Occipital lobe (tissue), 2 donors: ENCODE results near the gene ARID3A. TPM values are rescaled to one million over a fixed set of nuclear protein-coding genes. Genes with fewer than 3 reads are reported as not detected.
A peak's percentile ranks its signal among the peaks of the same experiment; 100 is the strongest.
"Not testable (repeated sequence)": the region's sequence is repeated elsewhere in the genome, so short reads cannot be mapped to it uniquely, and the experiment has no call there.

Experiments
- DNase-seq: peaks from one replicate; lab custom pipeline; 2025; lab: John Stamatoyannopoulos, UW
- total RNA-seq: library from RNA; depleted of rRNA; stranded (reverse); fragments of >200 nt; gene quantifications from one replicate; pipeline ENCODE4 v1.2.3, GENCODE V29; 2014

Gene ARID3A
- 8.0 TPM for total RNA-seq

- DNase-seq: peak; percentile 55
These were observed at the start of gene ARID3A for GRCh38 chr19:925526-926322. Gene ARID3A (plus strand): TSS chr19:926035. CDS start chr19:929529, 3,494 bp downstream.

DNA sequence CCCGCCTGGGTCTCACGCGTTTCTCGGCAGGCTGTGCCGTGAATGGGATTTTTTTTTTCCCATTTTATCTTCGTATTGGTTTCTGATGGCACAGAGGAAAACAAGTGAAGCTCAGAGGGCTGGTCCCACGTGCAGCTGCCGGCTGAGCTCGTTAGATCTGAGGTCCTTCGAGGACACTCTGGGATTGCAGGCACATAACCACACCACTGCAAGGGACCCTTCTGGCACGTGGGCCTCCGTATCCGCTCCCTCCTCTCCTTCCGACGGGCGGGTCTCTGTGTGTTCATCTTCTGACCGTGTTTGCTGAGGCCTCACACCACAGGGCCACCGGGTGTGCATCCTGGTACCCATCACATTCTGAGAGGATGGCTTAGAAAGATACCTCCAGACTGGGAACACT, 49.7 kb upstream of the ARID3A start:
- DNase-seq: no peak

- no peak for DNase-seq
These were observed 49.0 kb upstream of the ARID3A start for GRCh38 chr19:876780-877314.

GRCh38 chr19:877992-878660, 47.7 kb upstream of the ARID3A start:
- not testable (repeated sequence) for DNase-seq

- DNase-seq: not testable (repeated sequence)
These were observed 46.9 kb upstream of the ARID3A start for GRCh38 chr19:878751-879561.

GRCh38 chr19:879711-880438, 46.0 kb upstream of the ARID3A start:
- DNase-seq: no peak

GRCh38 chr19:881385-882071, 44.3 kb upstream of the ARID3A start:
- no peak for DNase-seq

DNA sequence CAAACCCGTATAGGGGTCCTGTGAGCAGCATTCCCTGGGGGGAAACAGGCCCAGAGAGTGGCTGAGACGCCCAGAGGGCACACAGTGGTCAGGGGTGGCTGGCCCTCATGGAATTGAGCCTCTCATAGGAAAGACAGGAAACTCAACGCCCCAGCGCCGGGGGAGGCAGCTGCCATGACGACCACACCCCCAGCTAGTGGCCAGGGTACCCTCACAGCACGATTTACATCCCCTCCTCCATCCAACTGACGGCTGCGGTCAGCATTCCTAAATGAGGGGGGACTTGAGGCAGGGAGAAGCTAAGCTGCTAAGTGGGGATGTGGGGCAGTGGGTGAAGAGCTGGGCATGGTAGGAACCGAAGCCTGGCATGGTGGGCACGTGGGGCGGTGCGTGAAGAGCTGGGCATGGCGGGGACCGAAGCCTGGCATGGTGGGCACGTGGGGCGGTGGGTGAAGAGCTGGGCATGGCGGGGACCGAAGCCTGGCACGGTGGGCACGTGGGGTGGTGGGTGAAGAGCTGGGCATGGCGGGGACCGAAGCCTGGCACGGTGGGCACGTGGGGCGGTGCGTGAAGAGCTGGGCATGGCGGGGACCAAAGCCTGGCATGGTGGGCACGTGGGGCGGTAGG, 42.9 kb upstream of the ARID3A start:
- no peak for DNase-seq

DNA sequence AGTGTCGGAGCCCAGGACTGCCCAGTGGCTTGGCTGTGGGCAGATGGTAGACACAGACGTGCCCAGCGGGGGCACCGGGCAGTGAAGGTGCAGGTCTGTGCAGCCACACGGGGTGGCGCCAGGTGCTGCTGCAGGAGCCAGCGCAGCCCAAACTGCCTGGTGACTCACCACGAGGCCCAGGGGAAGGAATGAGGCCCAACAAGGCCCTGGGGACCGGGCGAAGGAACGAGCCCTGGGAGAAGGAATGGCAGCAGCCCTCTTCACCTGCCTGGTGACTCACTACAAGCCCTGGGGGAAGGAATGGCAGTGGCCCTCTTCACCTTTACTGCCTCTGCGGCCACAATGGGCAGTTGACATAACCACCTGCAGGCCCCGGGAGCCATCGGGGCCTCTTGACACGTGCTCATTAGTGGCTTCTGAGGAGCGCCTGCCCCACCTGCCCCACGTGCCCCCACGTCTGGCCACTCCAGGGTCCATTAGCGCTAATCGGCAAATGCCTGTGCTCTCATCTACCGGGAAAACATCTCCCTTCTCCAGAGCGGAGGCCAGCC, 42.1 kb upstream of the ARID3A start:
- no peak for DNase-seq

DNA sequence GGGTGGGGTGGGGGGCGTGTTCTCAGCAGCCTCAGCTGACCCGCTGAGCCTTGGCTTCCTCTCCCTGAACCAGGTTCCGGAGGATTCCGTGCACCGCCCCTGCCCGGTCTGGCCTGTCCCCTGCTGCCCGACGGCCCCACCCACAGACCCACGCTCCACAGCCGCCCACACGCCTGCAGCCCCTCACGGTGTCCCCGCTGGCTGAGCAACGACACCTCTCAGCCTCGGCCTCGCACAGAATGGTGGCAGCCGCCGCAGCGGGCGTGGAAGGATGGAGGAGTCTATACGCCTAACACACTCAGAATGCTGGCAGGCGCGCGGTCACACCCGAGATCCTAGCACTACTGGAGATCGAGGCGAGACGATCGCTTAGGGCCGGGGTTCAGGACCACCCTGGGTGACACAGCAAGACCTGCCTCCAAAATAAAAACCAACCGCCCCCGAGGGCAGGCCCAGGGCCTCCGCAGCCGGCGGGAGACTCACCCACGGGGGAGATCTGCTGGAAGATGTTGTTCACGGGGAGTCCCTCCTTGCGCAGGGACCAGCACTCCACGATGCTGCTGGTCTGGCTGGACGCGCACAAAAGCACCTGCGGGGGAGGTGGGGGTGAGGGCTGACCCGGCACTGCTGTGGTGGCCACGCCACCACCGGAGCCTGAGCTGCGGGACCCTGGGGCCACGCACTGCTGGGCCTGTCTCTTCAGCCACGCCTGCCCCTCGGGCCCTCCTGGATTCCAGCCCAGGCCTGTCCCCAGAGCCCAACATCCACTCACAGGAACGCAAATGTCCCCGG, 41.2 kb upstream of the ARID3A start:
- DNase-seq: no peak

DNA sequence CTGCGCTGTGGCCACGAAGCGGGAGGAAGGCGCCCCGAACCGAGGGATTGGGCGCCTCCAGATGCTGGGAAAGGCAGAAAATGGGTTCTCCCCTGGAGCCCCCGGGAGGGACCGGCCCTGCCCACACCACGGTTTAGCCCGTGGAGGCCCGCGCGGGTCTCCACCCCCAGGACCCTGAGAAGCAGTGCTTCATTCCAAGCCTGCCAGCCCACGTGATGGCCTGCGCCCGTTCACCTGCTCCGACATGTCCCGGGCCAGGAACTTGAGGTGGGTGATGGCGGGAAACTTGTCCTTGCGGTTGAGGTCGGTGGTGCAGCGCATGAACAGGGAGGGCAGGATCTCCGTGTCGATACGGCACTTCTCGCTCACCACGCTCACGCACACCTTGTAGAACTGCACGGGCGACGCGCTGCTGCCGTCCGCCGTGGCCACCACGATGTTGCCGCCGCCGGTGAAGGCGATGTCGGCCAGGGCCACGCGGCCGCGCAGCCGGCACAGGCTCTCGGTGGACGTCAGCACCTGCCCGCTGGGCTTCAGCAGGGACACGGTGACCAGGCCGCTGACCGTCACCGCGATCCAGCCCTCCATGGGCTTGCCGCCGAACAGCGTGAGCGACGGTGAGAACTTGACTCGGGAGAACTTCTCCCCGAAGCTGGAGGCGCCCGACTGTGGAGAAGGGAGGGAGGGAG, 40.2 kb upstream of the ARID3A start:
- DNase-seq: no peak

DNA sequence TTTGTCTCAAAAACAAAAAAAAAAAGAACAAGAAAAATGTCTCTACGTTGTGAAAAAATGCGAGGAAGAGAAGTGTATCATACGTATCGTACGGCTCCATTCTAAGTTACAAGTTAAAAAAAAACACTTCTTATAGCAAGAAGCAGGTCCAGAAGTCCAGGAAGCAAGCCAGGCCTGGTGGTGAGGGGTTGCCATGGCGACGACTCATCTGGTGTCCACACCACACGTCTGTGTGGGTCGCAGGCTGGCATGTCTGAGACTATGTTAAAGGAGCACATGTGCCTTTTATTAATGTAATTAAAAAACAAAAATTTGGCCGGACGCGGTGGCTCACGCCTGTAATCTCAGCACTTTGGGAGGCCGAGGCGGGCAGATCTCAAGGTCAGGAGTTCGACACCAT, 38.8 kb upstream of the ARID3A start:
- peak; percentile 51 for DNase-seq

- no peak for DNase-seq
These were observed 38.2 kb upstream of the ARID3A start for GRCh38 chr19:887599-887998.

DNA sequence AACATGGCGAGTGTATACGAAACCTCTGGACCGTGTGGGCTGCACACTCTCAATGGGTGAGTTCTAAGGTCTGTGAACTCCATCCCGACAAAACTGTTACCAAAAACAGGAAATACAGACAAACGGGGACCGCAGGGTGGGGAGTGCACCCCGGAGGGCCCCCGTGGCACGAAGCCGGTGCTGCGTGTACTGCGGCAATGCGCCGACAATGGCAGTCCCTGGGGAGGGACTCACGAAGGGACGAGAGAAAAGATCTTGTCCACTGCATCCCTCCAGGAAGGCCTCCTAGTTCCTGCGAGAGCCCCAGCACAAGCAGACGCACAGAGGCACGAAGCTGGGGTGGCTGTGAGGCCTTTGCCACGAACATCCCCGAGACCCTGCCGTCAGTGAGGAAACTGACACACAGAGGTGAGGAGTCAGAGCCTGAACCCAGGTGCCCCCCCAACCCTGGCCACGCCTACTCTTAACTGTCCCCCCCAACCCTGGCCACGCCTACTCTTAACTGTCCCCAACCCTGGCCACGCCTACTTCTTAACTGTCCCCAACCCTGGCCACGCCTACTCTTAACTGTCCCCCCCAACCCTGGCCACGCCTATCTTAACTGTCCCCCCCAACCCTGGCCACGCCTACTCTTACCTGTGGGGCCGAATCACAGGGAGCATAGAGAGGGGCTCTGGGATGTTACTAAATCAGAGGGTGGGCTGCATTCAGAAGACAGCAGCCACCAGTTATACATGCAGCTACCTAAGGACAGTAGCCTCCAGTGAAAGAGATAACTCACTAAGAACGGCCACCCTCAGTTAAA, 37.1 kb upstream of the ARID3A start:
- no peak for DNase-seq

DNA sequence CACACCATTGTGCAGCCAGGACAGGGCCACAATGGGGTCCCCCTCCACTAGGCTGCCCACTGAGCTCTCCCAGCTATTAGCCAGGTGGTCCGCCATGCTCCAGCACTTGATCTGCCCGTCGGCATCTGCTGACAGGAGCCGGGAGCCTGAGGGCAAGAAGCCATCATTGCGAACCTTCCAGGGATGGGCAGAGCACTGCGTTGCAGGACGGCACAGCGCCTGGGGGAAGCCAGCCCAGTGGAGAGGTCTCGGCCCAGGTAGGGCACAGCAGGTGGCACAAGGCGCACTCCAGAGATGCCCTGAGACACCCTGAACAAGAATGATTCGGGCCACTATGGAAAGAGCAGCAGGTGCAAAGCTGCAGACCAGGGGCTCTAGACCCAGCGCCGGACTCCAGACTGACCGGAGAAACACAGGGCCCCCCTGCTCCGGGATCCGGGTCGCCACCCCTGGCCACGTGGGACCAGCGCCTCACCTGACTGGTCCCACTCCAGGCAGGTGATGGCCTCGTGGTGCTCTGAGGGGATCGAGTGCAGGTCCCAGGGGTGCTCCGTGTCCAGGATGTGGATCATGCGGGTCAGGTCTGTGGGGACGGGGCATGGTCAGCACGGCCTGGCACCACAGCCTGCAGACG, 36.1 kb upstream of the ARID3A start:
- DNase-seq: no peak

DNA sequence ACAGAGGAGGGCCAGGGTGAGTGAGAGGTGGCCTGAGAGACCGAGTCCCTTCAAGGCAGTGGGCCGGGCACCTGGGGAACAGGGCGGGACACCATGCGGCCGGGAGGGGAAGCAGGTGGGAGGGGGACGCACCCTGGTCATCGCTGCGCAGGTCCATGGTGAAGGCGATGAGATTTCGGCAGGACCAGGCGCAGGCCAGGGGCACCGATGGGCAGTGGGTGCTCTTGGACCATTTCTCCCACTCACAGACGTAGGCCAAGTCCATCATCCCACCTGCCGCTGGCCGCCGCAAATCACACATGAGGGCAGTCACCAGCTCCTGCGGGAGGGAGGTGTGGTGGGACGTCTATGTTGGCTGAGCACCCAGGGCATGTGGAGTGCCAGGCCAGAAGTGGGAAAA, 35.0 kb upstream of the ARID3A start:
- no peak for DNase-seq
